ENCODE measurements around the gene GPR68. TPM values are rescaled to one million over a fixed set of nuclear protein-coding genes. Genes with fewer than 3 reads are reported as not detected.

GPR68 gene
- total RNA-seq, 2 donors from 2014 or later, result 1.8 to 2.0 TPM

DNA sequence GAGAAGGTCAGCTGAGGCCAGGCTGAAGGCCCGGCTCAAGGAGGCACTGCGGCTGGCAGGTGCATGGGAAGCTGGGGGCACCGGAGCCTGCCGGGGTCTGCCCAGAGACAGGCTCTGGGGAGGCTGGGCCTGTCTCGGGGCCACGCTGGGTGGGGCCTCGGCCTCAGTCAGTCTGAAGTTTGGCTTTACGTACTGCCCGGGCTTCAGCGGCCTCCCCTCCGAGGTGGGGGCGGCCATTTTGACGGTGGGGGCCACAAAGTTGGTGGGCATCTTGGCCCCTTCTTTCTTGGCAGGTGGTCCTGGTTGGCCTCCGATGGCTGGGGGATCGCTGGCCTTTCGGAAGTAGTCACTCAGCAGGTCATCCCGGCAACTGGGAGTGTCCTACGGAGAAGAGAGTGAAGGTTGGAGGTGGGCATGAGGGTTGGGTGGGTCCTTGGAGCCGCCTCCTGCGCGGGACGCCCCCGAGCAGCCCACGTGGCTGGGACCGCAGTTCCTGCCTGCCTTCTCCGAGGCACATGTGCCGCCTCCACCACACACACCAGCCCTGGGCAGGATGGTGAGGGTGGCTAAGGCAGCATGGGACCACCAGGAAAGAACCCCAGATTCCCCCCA lies 28.9 kb upstream of the GPR68 start:
- no peaks in the 10 kb centered on the region for H3K9me3 ChIP-seq
- no peak for DNase-seq (ENCODE audit: low spot score)
- no peaks in the 10 kb centered on the region for H3K36me3 ChIP-seq
- H3K27me3 ChIP-seq (replicated peaks; ENCODE audit: insufficient read depth), result no peaks in the 10 kb centered on the region
- TF ChIP-seq, protein P1, sequence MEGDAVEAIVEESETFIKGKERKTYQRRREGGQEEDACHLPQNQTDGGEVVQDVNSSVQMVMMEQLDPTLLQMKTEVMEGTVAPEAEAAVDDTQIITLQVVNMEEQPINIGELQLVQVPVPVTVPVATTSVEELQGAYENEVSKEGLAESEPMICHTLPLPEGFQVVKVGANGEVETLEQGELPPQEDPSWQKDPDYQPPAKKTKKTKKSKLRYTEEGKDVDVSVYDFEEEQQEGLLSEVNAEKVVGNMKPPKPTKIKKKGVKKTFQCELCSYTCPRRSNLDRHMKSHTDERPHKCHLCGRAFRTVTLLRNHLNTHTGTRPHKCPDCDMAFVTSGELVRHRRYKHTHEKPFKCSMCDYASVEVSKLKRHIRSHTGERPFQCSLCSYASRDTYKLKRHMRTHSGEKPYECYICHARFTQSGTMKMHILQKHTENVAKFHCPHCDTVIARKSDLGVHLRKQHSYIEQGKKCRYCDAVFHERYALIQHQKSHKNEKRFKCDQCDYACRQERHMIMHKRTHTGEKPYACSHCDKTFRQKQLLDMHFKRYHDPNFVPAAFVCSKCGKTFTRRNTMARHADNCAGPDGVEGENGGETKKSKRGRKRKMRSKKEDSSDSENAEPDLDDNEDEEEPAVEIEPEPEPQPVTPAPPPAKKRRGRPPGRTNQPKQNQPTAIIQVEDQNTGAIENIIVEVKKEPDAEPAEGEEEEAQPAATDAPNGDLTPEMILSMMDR (IDR thresholded peaks at IDR 0.05), result no peak
- no peak overlapping the region for H3K4me3 ChIP-seq
- H3K27ac ChIP-seq, result no peak overlapping the region
- peaks cover 0 to 7% of the 10 kb centered on the region in 2 donors for H3K4me1 ChIP-seq (ENCODE audit: control insufficient read depth in 1 of 2, low read depth in 2 of 2)
- no peak for ATAC-seq (ENCODE audit: insufficient number of reproducible peaks, low FRiP score, low read depth)

DNA sequence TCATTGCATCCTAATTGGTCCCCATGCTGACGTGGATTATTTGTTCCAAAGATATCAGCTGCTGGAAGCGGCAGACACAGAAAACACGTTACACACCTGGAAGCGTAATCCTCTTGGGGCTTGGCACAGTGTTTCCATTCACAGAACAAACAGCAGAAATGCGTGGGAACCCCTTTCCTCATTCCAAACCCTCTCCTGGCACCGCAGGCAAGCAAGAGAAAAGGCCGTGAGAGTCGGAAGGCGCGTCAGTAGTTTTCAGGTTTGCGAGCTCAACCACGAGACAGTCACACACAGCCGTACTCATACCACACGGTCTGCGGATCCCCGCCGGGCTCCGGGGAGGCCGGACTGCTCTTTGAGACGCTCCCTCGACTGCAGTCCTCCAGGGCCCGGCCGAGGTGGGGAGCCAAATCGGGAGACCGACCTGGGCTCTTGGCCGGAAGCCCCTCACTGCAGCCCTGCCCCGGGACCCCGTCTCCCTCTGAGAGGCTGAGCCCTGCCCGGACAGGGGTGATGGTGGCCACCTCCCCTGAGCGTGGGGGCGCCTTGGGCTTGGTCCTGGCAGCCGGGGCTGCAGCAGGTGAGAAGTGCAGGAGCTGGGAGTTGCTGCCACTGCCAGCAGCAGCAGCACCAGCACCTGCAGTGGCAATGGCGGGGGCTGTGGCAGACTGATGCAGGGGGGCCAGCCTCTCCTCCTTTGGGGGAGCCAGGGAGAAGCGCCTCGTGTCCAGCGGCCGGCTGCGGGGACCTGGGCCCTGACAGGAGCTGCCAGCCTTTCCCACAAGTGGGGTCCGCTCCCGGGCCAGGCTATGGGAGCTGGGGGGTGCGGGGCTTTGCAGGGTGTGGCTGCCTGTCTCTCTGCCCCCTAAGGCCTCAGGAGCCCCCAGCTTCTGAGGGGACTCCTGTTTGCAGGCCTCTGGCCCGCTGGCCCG lies 28.1 kb upstream of the GPR68 start:
- H3K4me3 ChIP-seq, result no peak overlapping the region
- H3K36me3 ChIP-seq, result no peaks in the 10 kb centered on the region
- no peak for ATAC-seq (ENCODE audit: insufficient number of reproducible peaks, low FRiP score, low read depth)
- DNase-seq (ENCODE audit: low spot score), result no peak
- H3K9me3 ChIP-seq, result no peaks in the 10 kb centered on the region
- H3K27ac ChIP-seq, result no peak overlapping the region
- H3K27me3 ChIP-seq (replicated peaks; ENCODE audit: insufficient read depth), result no peaks in the 10 kb centered on the region
- TF ChIP-seq, protein P1 (IDR thresholded peaks at IDR 0.05), result no peak
- peaks cover 0 to 7% of the 10 kb centered on the region in 2 donors for H3K4me1 ChIP-seq (ENCODE audit: control insufficient read depth in 1 of 2, low read depth in 2 of 2)

DNA sequence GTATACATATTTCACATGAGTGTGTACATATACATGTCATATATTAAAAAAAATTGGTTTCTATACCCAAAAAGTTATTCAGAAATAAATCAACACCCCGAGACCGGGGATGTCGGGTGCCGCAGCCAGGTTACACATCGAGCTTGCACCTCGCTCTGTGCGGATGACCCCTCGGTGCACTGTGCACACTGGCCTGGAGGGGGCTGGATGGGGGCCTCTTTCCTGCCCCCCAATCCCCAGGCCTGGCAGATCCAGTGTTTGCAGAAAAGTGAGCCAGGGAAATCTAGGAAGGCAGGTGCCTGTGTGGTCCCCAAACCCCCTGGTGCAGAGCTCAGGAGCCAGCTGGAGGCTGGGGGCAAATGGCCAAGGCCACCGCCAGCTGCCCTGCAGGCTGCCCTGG lies 27.1 kb upstream of the GPR68 start:
- Histone ChIP-seq H3K4me3 (no peak overlapping the region), H3K9me3 (no peaks in the 10 kb centered on the region), H3K36me3 (no peaks in the 10 kb centered on the region), H3K27me3 (replicated peaks; ENCODE audit: insufficient read depth) (no peaks in the 10 kb centered on the region), H3K4me1 (ENCODE audit: control insufficient read depth in 1 of 2, low read depth in 2 of 2) (peaks cover 0 to 7% of the 10 kb centered on the region in 2 donors), H3K27ac (no peak overlapping the region)
- ATAC-seq (ENCODE audit: insufficient number of reproducible peaks, low FRiP score, low read depth), result no peak
- DNase-seq (ENCODE audit: low spot score), result no peak
- TF ChIP-seq, protein P1 (IDR thresholded peaks at IDR 0.05), result no peak

DNA sequence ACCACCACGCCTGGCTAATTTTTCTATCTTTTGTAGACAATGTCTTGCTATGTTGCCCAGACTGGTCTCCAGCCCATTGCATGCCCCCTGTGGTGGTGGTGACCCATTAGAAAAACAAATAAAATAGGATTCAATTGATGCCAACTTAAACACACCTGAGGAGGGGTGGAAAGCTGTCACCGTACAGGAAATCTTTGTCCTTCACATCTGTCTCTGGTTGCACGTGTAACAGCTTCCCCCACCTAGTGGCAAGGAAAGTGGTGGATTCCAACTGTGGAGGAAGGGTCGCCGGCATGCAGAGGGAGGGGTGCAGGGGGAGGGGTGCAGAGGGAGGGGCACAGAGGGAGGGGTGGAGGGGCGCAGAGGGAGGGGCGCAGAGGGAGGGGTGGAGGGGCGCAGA lies 26.1 kb upstream of the GPR68 start:
- H3K4me3 ChIP-seq, result no peak overlapping the region
- no peaks in the 10 kb centered on the region for H3K36me3 ChIP-seq
- no peaks in the 10 kb centered on the region for H3K9me3 ChIP-seq
- no peak for DNase-seq (ENCODE audit: low spot score)
- TF ChIP-seq, protein P1 (IDR thresholded peaks at IDR 0.05), result no peak
- H3K27ac ChIP-seq, result no peak overlapping the region
- peaks cover 0 to 7% of the 10 kb centered on the region in 2 donors for H3K4me1 ChIP-seq (ENCODE audit: control insufficient read depth in 1 of 2, low read depth in 2 of 2)
- ATAC-seq (ENCODE audit: insufficient number of reproducible peaks, low FRiP score, low read depth), result no peak
- no peaks in the 10 kb centered on the region for H3K27me3 ChIP-seq (replicated peaks; ENCODE audit: insufficient read depth)

DNA sequence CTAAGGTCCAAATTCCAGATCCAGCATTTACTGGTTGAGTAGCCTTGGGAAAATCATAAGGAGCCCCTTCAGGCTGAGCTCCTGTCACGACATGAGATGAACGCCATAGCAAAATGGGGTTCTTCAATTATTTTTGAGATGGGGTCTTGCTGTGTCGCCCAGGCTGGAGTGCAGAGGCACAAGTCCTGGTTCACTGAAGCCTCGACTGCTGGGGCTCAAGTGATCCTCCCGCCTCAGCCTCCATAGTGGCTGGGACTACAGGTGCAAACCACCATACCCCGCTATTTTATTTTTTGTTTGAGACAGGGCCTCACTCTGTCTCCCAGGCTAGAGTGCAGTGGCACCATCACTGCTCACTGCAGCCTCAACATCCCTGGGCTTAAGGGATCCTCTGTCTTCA lies 25.7 kb upstream of the GPR68 start:
- H3K9me3 ChIP-seq, result no peaks in the 10 kb centered on the region
- peaks cover 0 to 7% of the 10 kb centered on the region in 2 donors for H3K4me1 ChIP-seq (ENCODE audit: control insufficient read depth in 1 of 2, low read depth in 2 of 2)
- H3K27me3 ChIP-seq (replicated peaks; ENCODE audit: insufficient read depth), result no peaks in the 10 kb centered on the region
- no peak overlapping the region for H3K27ac ChIP-seq
- no peak for DNase-seq (ENCODE audit: low spot score)
- TF ChIP-seq, protein P1 (IDR thresholded peaks at IDR 0.05), result no peak
- no peaks in the 10 kb centered on the region for H3K36me3 ChIP-seq
- no peak overlapping the region for H3K4me3 ChIP-seq
- ATAC-seq (ENCODE audit: insufficient number of reproducible peaks, low FRiP score, low read depth), result no peak

Data from thoracic aorta (tissue), 2 donors.